Measurements from ENCODE around the gene PLIN3.
A peak's percentile ranks its signal among the peaks of the same experiment; 100 is the strongest.

Gene PLIN3

DNA sequence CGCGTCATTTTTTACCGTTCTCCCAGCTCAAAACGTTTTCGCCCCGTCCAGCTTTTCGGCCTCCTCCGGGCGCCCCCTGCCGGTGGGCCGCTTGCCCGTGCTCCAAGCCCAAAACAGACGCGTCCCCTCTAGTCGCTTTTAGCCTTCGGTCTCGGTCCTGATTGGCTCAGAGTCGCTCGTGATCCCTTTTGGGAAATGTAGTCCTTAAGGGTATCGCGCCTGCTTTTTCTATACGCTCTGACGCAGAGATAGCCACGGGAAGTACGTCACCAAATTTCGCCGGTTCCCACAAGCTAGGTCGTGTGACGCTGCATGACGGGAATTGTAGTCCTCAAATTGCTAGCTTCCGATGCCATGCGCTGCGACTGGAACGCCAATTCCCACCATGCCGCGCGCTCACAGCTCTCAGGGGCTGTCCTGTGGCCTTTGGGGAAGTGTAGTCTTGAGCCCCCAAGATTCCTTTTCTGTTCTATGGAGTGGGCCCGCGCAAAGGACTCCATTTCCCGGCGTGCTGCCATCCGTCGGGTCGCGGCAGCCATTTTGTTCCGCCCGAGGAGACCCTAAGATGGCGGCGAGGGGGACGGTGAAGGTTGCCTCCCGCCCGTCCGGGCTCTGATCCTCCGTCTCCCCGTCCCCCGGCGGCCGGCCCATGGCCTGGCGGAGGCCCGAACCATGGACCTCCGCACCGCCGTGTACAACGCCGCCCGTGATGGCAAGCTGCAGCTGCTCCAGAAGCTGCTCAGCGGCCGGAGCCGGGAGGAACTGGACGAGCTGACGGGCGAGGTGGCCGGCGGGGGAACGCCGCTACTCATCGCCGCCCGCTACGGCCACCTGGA is 76.1 kb downstream of the PLIN3 start, which contains the start of gene FEM1A:
FEM1A (plus strand) TSS at position 552 of the 836 bp plus-strand sequence; CDS start at position 673, 121 bp downstream.
- DNase-seq (ENCODE audit: low read depth in 2 of 2), result peak; percentile 100
- peak; percentile 99 for TF ChIP-seq CTCF (IDR thresholded peaks at IDR 0.05; ENCODE audit: low read depth, low read length)

More for the DNA sequence above, 76.1 kb downstream of the PLIN3 start, which contains the start of gene FEM1A:
- H3K4me3 ChIP-seq (replicated peaks in 1 of 2; ENCODE audit: low read depth in 2 of 2, low read length in 2 of 2), result peak within 1 kb of the TSS; percentile 67 to 68
